ENCODE measurements around the gene FAM107B. TPM values are rescaled to one million over a fixed set of nuclear protein-coding genes. Genes with fewer than 3 reads are reported as not detected.

FAM107B gene
- total and polyA plus RNA-seq, 10 of the 15 experiments (the other 5 are each of a cell fraction or from before 2014, with no cell fraction given), result 22.9 to 162 (median 86.6) TPM

DNA sequence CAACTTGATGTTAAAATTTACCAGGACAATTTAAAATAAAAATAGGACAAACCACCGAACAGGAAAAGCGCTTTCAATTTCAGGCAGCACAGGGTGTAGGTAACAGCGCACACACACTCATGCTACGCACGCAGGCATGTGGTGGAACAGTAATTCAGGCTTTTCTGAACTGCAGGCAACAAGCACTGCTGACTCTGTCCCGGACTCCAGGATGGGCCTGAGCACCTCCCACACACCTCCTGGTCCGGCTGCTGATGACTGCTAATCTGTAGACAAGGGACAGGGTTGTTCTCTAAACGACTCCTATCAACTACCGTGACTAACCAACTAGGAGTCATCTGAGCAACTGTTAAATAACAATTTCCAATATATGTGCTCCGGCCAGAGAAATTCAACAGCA is 251.4 kb downstream of the FAM107B start (continued):
- TF ChIP-seq, protein P1, sequence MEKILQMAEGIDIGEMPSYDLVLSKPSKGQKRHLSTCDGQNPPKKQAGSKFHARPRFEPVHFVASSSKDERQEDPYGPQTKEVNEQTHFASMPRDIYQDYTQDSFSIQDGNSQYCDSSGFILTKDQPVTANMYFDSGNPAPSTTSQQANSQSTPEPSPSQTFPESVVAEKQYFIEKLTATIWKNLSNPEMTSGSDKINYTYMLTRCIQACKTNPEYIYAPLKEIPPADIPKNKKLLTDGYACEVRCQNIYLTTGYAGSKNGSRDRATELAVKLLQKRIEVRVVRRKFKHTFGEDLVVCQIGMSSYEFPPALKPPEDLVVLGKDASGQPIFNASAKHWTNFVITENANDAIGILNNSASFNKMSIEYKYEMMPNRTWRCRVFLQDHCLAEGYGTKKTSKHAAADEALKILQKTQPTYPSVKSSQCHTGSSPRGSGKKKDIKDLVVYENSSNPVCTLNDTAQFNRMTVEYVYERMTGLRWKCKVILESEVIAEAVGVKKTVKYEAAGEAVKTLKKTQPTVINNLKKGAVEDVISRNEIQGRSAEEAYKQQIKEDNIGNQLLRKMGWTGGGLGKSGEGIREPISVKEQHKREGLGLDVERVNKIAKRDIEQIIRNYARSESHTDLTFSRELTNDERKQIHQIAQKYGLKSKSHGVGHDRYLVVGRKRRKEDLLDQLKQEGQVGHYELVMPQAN (conservative IDR thresholded peaks at IDR 0.05), result no peak
- TF ChIP-seq, protein P2, sequence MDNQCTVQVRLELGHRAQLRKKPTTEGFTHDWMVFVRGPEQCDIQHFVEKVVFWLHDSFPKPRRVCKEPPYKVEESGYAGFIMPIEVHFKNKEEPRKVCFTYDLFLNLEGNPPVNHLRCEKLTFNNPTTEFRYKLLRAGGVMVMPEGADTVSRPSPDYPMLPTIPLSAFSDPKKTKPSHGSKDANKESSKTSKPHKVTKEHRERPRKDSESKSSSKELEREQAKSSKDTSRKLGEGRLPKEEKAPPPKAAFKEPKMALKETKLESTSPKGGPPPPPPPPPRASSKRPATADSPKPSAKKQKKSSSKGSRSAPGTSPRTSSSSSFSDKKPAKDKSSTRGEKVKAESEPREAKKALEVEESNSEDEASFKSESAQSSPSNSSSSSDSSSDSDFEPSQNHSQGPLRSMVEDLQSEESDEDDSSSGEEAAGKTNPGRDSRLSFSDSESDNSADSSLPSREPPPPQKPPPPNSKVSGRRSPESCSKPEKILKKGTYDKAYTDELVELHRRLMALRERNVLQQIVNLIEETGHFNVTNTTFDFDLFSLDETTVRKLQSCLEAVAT (IDR thresholded peaks at IDR 0.05), result no peak
- no peak for TF ChIP-seq SUZ12 (IDR thresholded peaks at IDR 0.05; ENCODE audit: unreplicated experiment)
- TF ChIP-seq BHLHE40 (IDR thresholded peaks at IDR 0.05; ENCODE audit: borderline replicate concordance in 1 of 2, low read depth in 2 of 2, low read length in 1 of 2), result no peak

DNA sequence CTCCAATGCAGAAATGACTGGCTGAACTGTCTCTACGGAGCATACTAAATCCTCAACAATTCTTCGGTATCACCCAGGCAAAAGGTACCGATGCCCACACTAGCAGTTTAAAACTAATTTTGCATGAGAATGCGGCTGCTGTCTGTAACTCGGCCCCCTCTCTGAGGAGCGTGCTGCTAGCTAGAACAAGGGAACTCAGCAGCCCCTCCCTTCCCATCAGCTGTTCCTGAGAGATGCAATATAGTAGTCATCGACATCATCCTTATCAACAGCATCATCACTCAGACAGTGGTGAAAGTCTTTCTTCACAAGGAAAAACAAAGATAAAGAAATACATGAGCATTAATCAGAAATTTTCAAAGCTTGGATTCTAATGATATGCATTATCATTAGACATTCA is 254.9 kb downstream of the FAM107B start:
- WGBS (ENCODE audit: insufficient coverage, insufficient replicate concordance, low lambda C conversion rate, missing lambda C conversion rate), result 97% methylated on average over 7 of the region's 7 CpGs
- Histone ChIP-seq H3K9me3 (replicated peaks; ENCODE audit: control insufficient read depth, insufficient read depth, low read length) (no peaks in the 10 kb centered on the region; the same call in 1 of the 3 replicates), H2AFZ (ENCODE audit: control insufficient read depth, low read depth, low read length) (no peak overlapping the region), H3K27me3 (replicated peaks in 1 of 2; ENCODE audit: control insufficient read depth in 2 of 2, insufficient read depth in 2 of 2, low read length in 1 of 2) (no peaks in the 10 kb centered on the region), H3K9ac (ENCODE audit: control insufficient read depth, insufficient read depth, low read length) (no peak overlapping the region), H3K36me3 (ENCODE audit: control insufficient read depth in 2 of 2, insufficient read depth in 2 of 2, low read length in 1 of 2) (peaks cover 21 to 27% of the 10 kb centered on the region in 2 experiments), H4K20me1 (ENCODE audit: control insufficient read depth, insufficient read depth) (no peaks in the 10 kb centered on the region), H3K4me2 (ENCODE audit: control insufficient read depth, insufficient read depth) (no peak overlapping the region), H3K27ac (ENCODE audit: control insufficient read depth, insufficient read depth) (no peak overlapping the region), H3K79me2 (ENCODE audit: control insufficient read depth, insufficient read depth, low read length) (no peaks in the 10 kb centered on the region), H3K4me3 (no peak overlapping the region), H3K4me1 (ENCODE audit: control insufficient read depth, insufficient read depth, low read length) (no peaks in the 10 kb centered on the region)
- FAIRE-seq (no peak), ATAC-seq (no peak), DNase-seq (ENCODE audit: low read depth, low spot score) (no peak)
- SMC1A ChIA-PET (ENCODE audit: uncharacterized antibody, unreplicated experiment), result interaction anchor here (0.7 to 1.1 kb wide), 3 partner anchors 10 to 74 kb away, joined by 3 read pairs; no protein-coding TSS in a partner anchor
- intact Hi-C loops (cut with micrococcal nuclease; ENCODE audit: unreplicated experiment), result no loop called here
- BruUV-seq (replicated peaks), result no TSS peak
- CTCF ChIA-PET, result interaction anchor here (1.2 to 1.7 kb wide), 2 partner anchors 17 to 303 kb away, joined by 3 to 5 read pairs; no protein-coding TSS in a partner anchor
- POLR2A ChIA-PET, result interaction anchor here (0.5 kb wide), 1 partner anchor 373 kb away, joined by 3 read pairs; no protein-coding TSS in a partner anchor
- in situ Hi-C loops (cut with MboI), result no loop called here
- RAD21 ChIA-PET (ENCODE audit: unreplicated experiment), result no interaction called here
- TF ChIP-seq NFYA (IDR thresholded peaks at IDR 0.05; ENCODE audit: borderline replicate concordance, low read depth, low read length) (no peak), EP300 (IDR thresholded peaks at IDR 0.05; ENCODE audit: borderline replicate concordance in 1 of 2, control insufficient read depth in 1 of 2, low read depth in 2 of 2, low read length in 2 of 2) (no peak), SUZ12 (IDR thresholded peaks at IDR 0.05; ENCODE audit: unreplicated experiment) (no peak), RB1 (IDR thresholded peaks at IDR 0.05; ENCODE audit: borderline replicate concordance) (no peak), MEF2A (IDR thresholded peaks at IDR 0.05; ENCODE audit: insufficient read depth, low read depth, low read length) (no peak), STAT1 (conservative IDR thresholded peaks at IDR 0.05) (no peak), POLR2A (IDR thresholded peaks at IDR 0.05; ENCODE audit: low read depth, low read length) (no peak), KLF5 (IDR thresholded peaks at IDR 0.05; ENCODE audit: partially characterized antibody) (no peak), MXI1 (IDR thresholded peaks at IDR 0.05; ENCODE audit: low read depth, low read length) (no peak), CEBPB (IDR thresholded peaks at IDR 0.05; ENCODE audit: borderline replicate concordance in 1 of 2, low read depth in 2 of 2, low read length in 2 of 2) (no peak), SMARCA5 (IDR thresholded peaks at IDR 0.05) (no peak), KDM1A (IDR thresholded peaks at IDR 0.05; ENCODE audit: borderline replicate concordance) (no peak), PML (IDR thresholded peaks at IDR 0.05; ENCODE audit: low read length) (no peak), SMAD5 (IDR thresholded peaks at IDR 0.05; ENCODE audit: low read depth) (no peak)
- TF ChIP-seq, protein P3, sequence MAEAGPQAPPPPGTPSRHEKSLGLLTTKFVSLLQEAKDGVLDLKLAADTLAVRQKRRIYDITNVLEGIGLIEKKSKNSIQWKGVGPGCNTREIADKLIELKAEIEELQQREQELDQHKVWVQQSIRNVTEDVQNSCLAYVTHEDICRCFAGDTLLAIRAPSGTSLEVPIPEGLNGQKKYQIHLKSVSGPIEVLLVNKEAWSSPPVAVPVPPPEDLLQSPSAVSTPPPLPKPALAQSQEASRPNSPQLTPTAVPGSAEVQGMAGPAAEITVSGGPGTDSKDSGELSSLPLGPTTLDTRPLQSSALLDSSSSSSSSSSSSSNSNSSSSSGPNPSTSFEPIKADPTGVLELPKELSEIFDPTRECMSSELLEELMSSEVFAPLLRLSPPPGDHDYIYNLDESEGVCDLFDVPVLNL (IDR thresholded peaks at IDR 0.05; ENCODE audit: low read depth, low read length), result no peak

Data from GM12878 (cell line).